Smooth muscle cell (in vitro differentiated cells): ENCODE results near the gene CWH43. TPM values are rescaled to one million over a fixed set of nuclear protein-coding genes. Genes with fewer than 3 reads are reported as not detected.
"Not testable (repeated sequence)": the region's sequence is repeated elsewhere in the genome, so short reads cannot be mapped to it uniquely, and the experiment has no call there.

Source experiments
- DNase-seq: peaks from one replicate; lab custom pipeline; 2025; ENCODE audit not compliant: unreplicated experiment; lab: John Stamatoyannopoulos, UW
- H2AFZ ChIP-seq: fragments of 200-600 bp; sonication (generic); 2 replicates; pipeline ENCODE4 v1.6.0; 2016; ENCODE audit warnings: antibody characterized with exemption, low read depth, mild to moderate bottlenecking
- H3F3A ChIP-seq: fragments of 200-600 bp; sonication (generic); 2 replicates; pipeline ENCODE4 v1.6.0; 2017; ENCODE audit warnings: antibody characterized with exemption, low read depth
- H3K27ac ChIP-seq: fragments of 200-600 bp; sonication (generic); 2 replicates; pipeline ENCODE4 v1.5.1; 2016; ENCODE audit warnings: low read depth, mild to moderate bottlenecking
- H3K27me3 ChIP-seq: fragments of 200-600 bp; sonication (generic); 2 replicates; pipeline ENCODE4 v1.6.1; 2016; ENCODE audit warnings: low read depth, mild to moderate bottlenecking
- H3K36me3 ChIP-seq: fragments of 200-600 bp; sonication (generic); 2 replicates; pipeline ENCODE4 v1.5.1; 2016; ENCODE audit warnings: low read depth
- H3K4me1 ChIP-seq: fragments of 200-600 bp; sonication (generic); 2 replicates; pipeline ENCODE4 v1.5.1; 2016; ENCODE audit warnings: low read depth
- H3K4me2 ChIP-seq: fragments of 200-600 bp; sonication (generic); 2 replicates; pipeline ENCODE4 v1.6.0; 2016; ENCODE audit warnings: mild to moderate bottlenecking
- H3K4me3 ChIP-seq: fragments of 200-600 bp; sonication (generic); 2 replicates; pipeline ENCODE4 v1.5.1; 2016; ENCODE audit warnings: mild to moderate bottlenecking
- H3K79me2 ChIP-seq: fragments of 200-600 bp; sonication (generic); 2 replicates; pipeline ENCODE4 v1.6.0; 2016; ENCODE audit warnings: low read depth, mild to moderate bottlenecking
- H3K9ac ChIP-seq: fragments of 200-600 bp; sonication (generic); 2 replicates; pipeline ENCODE4 v1.6.0; 2016; ENCODE audit warnings: low read depth
- H3K9me3 ChIP-seq: fragments of 200-600 bp; sonication (generic); replicated peaks from 2 replicates; pipeline ENCODE4 v1.5.1; 2016; ENCODE audit warnings: low read depth
- H4K20me1 ChIP-seq: fragments of 200-600 bp; sonication (generic); 2 replicates; pipeline ENCODE4 v1.6.0; 2016; ENCODE audit warnings: low read depth
- WGBS: methylation state at CpG from one replicate; pipeline ENCODE4 v1.1.7; 2016; ENCODE audit warnings: low lambda C conversion rate; 5-methylcytosine and 5-hydroxymethylcytosine counted together
- polyA plus RNA-seq: library from polyadenylated mRNA; unstranded; fragments of >200 nt; fragmentation: Nextera tagmentation; extraction: Ambion mirVana; gene quantifications from 2 replicates; pipeline ENCODE4 v1.2.1, GENCODE V29; 2016
- total RNA-seq: library from RNA; depleted of rRNA; stranded (reverse); fragments of >200 nt; gene quantifications from 2 replicates; pipeline ENCODE4 v1.2.3, GENCODE V29; 2014
- TF ChIP-seq, protein P1 (sequence below): fragments of 200-600 bp; sonication (generic); IDR thresholded peaks from 2 replicates; pipeline ENCODE4 v1.5.1; 2017; ENCODE audit warnings: borderline replicate concordance, mild to moderate bottlenecking, antibody characterized with exemption; ENCODE audit not compliant: insufficient read depth, poor library complexity, severe bottlenecking

CWH43 gene
- total and polyA plus RNA-seq, 2 experiments from 2014 or later = 0.50 to 7.2 TPM

GRCh38 chr4:48979914-48980579, 6.0 kb upstream of the CWH43 start:
- no peak overlapping the region for H2AFZ ChIP-seq
- no peaks in the 10 kb centered on the region for H3K79me2 ChIP-seq
- TF ChIP-seq, protein P1, sequence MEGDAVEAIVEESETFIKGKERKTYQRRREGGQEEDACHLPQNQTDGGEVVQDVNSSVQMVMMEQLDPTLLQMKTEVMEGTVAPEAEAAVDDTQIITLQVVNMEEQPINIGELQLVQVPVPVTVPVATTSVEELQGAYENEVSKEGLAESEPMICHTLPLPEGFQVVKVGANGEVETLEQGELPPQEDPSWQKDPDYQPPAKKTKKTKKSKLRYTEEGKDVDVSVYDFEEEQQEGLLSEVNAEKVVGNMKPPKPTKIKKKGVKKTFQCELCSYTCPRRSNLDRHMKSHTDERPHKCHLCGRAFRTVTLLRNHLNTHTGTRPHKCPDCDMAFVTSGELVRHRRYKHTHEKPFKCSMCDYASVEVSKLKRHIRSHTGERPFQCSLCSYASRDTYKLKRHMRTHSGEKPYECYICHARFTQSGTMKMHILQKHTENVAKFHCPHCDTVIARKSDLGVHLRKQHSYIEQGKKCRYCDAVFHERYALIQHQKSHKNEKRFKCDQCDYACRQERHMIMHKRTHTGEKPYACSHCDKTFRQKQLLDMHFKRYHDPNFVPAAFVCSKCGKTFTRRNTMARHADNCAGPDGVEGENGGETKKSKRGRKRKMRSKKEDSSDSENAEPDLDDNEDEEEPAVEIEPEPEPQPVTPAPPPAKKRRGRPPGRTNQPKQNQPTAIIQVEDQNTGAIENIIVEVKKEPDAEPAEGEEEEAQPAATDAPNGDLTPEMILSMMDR = no peak
- H3K27me3 ChIP-seq = peaks cover 4% of the 10 kb centered on the region
- H3K9me3 ChIP-seq = no peaks in the 10 kb centered on the region
- no peaks in the 10 kb centered on the region for H4K20me1 ChIP-seq
- DNase-seq = no peak
- no peak overlapping the region for H3K4me3 ChIP-seq
- no peaks in the 10 kb centered on the region for H3K36me3 ChIP-seq
- no peak overlapping the region for H3K4me2 ChIP-seq
- H3F3A ChIP-seq = no peaks in the 10 kb centered on the region
- 78% methylated on average over 6 of the region's 6 CpGs for WGBS
- H3K4me1 ChIP-seq = no peaks in the 10 kb centered on the region
- H3K9ac ChIP-seq = no peak overlapping the region
- H3K27ac ChIP-seq = no peak overlapping the region

- WGBS = 78% methylated on average over 2 of the region's 2 CpGs
- not testable (repeated sequence) for H3K9ac ChIP-seq, H3K9me3 ChIP-seq, H3K36me3 ChIP-seq, H3F3A ChIP-seq, H3K4me3 ChIP-seq, DNase-seq, H4K20me1 ChIP-seq, H3K27ac ChIP-seq, H2AFZ ChIP-seq, H3K79me2 ChIP-seq, H3K4me1 ChIP-seq, H3K4me2 ChIP-seq
- H3K27me3 ChIP-seq = peaks cover 41% of the 10 kb centered on the region
These were observed 2.1 kb upstream of the CWH43 start for GRCh38 chr4:48984005-48984404.

DNA sequence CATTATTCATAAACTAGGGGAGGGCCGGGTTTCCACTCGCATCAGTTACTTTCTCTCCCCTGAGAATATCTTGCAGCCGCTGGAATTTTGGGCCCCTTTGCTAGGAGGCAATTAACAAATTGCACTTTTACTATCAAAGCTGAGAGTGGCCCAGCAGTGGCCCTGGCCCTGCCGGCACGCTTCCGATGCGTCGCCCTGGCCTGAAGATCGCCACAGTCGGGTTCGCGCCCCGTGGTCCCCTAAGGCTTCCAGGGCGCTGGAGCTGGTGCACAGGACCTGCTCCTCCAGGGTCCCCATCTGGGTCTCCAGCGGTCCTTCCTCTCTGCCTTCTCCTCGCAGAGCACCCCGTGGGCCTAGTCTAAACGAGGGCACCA, 486 bp upstream of the CWH43 start:
- TF ChIP-seq, protein P1 = no peak
- no peaks in the 10 kb centered on the region for H4K20me1 ChIP-seq
- no peaks in the 10 kb centered on the region for H3F3A ChIP-seq
- no peaks in the 10 kb centered on the region for H3K36me3 ChIP-seq
- no peak overlapping the region for H3K27ac ChIP-seq
- H3K79me2 ChIP-seq = no peaks in the 10 kb centered on the region
- no peaks in the 10 kb centered on the region for H3K9me3 ChIP-seq
- 42% methylated on average over 18 of the region's 18 CpGs for WGBS
- H3K4me2 ChIP-seq = no peak overlapping the region
- H3K4me1 ChIP-seq = no peaks in the 10 kb centered on the region
- H2AFZ ChIP-seq = no peak overlapping the region
- DNase-seq = no peak
- H3K9ac ChIP-seq = no peak overlapping the region
- H3K27me3 ChIP-seq = peaks cover 41% of the 10 kb centered on the region
- H3K4me3 ChIP-seq = no peak overlapping the region

- Histone ChIP-seq H3K9me3 (no peaks in the 10 kb centered on the region), H3K4me3 (no peak overlapping the region), H3K27ac (no peak overlapping the region), H3F3A (no peaks in the 10 kb centered on the region), H3K4me1 (no peaks in the 10 kb centered on the region), H3K79me2 (no peaks in the 10 kb centered on the region), H3K9ac (no peak overlapping the region), H3K36me3 (no peaks in the 10 kb centered on the region), H3K27me3 (peaks cover 41% of the 10 kb centered on the region), H2AFZ (no peak overlapping the region), H4K20me1 (no peaks in the 10 kb centered on the region), H3K4me2 (no peak overlapping the region)
- TF ChIP-seq, protein P1 = no peak
- no peak for DNase-seq
- 77% methylated on average over 27 of the region's 27 CpGs for WGBS
These were observed 634 bp downstream of the CWH43 start for GRCh38 chr4:48986654-48987164.
